ENCODE data around the gene BLTP3B.
"Not testable (repeated sequence)": the region's sequence is repeated elsewhere in the genome, so short reads cannot be mapped to it uniquely, and the experiment has no call there.

BLTP3B gene, protein sequence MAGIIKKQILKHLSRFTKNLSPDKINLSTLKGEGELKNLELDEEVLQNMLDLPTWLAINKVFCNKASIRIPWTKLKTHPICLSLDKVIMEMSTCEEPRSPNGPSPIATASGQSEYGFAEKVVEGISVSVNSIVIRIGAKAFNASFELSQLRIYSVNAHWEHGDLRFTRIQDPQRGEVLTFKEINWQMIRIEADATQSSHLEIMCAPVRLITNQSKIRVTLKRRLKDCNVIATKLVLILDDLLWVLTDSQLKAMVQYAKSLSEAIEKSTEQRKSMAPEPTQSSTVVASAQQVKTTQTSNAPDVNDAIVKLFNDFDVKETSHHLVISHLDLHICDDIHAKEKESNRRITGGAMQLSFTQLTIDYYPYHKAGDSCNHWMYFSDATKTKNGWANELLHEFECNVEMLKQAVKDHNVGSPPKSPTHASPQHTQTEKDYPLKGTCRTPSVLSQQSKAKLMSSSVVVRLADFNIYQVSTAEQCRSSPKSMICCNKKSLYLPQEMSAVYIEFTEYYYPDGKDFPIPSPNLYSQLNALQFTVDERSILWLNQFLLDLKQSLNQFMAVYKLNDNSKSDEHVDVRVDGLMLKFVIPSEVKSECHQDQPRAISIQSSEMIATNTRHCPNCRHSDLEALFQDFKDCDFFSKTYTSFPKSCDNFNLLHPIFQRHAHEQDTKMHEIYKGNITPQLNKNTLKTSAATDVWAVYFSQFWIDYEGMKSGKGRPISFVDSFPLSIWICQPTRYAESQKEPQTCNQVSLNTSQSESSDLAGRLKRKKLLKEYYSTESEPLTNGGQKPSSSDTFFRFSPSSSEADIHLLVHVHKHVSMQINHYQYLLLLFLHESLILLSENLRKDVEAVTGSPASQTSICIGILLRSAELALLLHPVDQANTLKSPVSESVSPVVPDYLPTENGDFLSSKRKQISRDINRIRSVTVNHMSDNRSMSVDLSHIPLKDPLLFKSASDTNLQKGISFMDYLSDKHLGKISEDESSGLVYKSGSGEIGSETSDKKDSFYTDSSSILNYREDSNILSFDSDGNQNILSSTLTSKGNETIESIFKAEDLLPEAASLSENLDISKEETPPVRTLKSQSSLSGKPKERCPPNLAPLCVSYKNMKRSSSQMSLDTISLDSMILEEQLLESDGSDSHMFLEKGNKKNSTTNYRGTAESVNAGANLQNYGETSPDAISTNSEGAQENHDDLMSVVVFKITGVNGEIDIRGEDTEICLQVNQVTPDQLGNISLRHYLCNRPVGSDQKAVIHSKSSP (N-terminal part only)

DNA sequence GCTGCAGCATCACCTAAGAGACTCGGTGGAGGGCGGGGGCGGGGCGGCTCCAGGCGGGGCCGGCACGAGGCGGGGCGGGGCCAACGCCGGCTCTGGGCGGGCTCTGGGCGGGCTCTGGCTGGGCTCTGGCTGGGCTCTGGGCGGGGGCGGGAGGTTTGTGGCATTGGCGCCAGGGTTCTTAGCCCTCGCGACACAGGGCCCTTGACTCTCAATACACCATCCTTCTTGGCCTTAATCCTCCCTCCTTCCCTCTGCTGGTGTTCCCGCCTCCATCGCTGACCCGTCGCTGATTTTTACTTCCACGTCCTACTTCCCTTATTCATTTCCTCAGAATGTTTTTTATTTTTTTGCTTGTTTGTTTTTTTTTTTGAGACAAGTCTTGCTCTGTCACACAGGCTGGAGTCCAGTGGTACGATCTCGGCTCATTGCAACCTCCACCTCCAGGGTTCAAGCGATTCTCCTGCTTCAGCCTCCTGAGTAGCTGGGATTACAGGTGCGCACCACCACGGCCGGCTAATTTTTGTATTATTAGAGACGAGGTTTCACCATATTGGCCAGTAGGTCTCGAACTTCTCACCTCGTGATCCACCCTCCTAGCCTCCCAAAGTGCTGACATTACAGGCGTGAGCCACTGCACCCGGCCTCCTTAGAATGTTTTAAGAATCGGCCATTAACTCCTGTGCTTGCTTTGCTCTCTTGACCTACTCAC, at the start of gene BLTP3B:
TSS of gene BLTP3B (minus strand) at position 24 of the 709 bp plus-strand sequence. CDS start 239 bp downstream, outside the sequence.
- peak; percentile 83 to 85 for DNase-seq (ENCODE audit: extremely low read depth in 1 of 2, low read depth in 1 of 2)

DNA sequence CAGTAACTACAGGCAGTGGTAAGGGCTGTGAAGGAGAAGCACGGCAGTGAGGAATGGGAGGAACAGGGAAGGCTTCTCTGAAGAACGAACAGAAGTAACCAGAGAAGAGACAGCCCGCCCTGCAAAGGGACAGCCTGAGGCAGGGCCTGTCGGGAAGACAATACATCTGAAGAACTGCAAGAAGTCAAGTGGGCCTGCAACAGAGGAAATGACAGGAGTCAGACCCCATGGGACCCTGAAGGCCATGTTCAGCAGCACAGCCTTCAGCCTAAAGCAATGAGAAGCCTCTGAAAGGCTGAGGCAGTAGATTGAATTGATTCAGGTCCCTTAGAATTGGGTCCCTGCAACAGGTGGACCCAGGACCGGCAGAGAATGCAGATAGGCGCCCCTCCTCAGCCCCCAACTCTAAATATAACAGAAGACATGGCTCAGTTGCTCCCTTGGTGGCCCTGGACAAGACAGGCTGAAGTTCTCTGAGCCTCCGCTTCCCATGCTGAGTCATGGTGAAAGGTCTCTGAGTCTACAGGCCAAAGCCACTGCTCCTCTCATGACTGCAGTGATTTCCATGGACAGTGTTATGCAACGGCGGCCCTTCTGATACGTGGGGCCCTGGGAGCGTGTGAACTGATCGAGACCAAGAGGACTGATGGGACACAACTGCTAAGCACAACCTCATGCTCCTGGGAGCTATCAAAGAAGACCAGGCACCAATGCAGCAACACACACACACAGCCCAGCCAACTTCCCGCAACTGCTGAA, 47.1 kb upstream of the BLTP3B start:
- DNase-seq (ENCODE audit: extremely low read depth in 1 of 2, low read depth in 1 of 2) = no peak

DNA sequence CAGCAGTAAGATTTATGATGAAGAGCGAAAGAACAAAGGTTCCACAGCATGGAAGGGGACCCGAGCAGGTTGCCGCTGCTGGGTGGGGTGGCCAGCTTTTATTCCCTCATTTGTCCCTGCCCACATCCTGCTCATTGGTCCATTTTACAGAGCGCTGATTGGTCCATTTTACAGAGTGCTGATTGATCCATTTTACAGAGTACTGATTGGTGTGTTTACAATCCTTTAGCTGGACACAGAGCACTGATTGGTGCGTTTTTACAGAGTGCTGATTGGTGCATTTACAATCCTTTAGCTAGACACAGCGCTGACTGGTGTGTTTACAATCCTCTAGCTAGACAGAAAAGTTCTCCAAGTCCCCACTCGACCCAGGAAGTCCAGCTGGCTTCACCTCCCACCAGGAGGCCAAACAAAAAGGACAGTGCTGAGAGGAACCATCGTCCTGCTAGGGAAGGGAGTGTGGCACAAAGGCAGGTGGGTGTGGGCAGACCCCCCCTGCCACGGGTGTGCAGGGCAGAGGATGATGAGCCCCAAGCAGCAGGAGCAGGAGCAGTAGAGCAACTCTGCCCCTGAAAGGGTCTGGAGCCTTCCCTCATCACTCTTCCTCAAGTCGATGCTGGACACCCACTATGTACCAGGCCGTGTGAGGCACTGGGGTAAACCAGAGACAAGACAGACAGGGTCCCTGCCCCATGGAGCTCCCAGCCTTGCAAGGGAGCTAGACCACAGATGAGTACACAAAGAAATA, 46.4 kb upstream of the BLTP3B start:
- DNase-seq (ENCODE audit: extremely low read depth in 1 of 2, low read depth in 1 of 2) = not testable (repeated sequence)

DNA sequence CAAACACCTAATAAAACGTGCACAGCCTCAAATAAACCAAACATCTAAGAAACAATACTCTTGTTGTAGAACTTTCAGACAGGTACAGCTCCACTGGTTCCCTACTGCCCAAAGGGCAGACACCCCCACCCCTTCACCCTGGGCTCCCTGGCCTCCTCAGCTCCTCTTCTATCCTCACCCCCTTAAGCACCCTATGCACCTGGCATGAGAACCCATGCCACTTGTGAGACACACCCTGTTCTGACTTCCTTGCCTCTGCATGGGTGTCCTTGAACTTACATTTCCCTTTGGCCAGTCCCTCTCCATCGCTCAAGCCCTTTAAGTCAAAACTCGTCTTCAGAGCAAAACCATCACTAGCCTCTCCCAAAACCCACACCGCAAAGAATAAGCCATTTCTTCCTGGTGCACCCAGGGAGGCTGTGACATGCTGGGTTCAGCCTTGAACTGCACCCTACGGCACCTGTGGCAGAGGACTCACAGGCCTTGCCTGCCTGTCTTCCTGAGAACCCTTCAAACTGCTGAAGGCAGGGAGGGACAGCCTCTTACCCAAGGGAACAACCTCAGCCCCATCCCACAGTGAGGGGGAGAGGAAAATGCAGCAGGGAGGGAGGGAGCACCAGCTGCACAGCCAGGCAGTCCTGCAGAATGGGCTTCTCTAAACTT, 45.3 kb upstream of the BLTP3B start:
- no peak for DNase-seq (ENCODE audit: extremely low read depth in 1 of 2, low read depth in 1 of 2)

DNA sequence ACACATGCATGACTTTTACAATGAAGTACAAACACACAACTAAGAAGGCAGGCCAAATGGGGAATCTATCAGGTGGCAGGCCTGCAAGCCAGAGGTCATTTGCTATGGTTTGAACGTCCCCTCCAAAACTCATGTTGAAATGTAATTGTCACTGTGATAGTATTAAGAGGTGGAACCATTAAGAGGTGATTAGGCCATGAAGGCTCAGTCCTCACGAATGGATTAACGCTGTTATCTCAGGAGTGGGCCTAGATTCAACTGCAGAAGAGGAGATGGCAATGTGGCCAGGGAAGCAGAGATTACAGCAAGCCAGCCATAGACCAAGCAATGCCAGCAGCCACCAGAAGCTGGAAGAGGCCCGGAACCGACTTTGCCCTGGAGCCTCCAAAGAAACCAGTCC, 44.4 kb upstream of the BLTP3B start:
- DNase-seq (ENCODE audit: extremely low read depth in 1 of 2, low read depth in 1 of 2) = no peak

DNA sequence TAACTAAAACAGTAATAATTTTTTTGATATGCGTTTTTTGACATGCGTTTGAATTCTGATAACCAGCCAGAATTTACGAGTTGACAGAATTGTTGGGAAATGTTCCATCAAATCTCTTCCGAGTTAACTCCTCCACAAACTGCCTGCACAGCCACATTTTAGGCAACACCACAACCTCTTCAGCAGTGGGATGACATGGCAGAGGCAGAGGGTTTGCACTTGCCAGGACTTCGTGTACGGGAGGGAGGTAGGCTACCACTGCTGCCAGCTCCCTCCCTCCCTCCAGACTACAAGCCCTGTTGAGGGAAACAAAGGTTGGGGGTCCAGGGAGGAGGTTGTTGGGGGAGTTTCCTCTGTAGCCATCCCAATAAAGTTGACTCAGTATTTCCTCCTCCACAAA, 43.4 kb upstream of the BLTP3B start:
- DNase-seq (ENCODE audit: extremely low read depth in 1 of 2, low read depth in 1 of 2) = no peak

DNA sequence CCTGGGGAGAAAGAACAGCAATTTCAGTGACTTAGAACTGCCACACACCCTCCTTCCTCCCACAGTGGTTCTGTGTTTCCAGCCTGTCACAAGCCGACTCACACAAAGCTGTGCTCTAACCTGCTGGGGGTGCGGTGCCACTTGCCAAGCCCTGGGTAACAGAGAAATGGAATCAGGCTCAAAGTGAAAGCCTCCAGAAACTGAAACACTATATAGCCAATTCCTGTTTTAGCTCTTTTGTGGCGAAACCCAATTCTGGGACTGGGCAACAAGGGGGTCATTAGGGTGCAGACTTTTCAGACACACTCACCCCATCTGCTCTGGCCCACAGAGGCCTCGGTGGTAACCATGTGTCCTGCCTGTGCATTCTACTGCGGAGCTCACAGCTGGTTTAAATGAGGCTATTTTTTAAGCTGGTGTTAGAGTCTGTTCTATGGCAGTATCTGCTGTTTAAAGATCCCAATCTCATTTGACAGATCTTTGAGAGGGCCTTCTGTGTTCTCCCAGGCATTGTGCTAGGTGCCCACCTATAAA, 42.8 kb upstream of the BLTP3B start:
- DNase-seq (ENCODE audit: extremely low read depth in 1 of 2, low read depth in 1 of 2) = no peak

DNA sequence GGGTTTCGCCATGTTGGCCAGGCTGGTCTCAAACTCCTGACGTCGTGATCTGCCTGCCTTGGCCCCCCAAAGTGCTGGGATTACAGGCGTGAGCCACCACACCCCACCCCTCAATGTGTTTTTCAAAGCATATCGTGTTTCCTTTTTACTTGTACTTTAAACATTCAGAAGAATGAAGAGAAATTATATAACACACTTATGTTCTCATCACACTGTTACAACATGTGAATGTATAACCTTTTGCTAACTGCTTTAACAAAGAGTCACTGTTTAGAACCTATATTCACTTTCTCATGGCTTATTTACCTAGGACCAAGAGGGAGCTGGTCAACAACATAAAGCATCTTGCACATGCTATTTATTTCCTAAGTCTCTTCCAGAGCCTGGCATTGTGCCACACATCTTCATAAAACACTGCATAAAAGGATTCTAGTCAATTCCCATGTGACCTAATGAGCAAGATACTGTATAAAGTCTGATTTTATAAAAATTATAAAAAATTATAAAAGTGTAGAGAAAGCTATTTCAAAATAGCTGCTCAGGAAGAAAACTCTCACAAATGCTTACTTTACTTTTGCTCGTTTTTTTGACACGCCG, 42.0 kb upstream of the BLTP3B start:
- no peak for DNase-seq (ENCODE audit: extremely low read depth in 1 of 2, low read depth in 1 of 2)

DNA sequence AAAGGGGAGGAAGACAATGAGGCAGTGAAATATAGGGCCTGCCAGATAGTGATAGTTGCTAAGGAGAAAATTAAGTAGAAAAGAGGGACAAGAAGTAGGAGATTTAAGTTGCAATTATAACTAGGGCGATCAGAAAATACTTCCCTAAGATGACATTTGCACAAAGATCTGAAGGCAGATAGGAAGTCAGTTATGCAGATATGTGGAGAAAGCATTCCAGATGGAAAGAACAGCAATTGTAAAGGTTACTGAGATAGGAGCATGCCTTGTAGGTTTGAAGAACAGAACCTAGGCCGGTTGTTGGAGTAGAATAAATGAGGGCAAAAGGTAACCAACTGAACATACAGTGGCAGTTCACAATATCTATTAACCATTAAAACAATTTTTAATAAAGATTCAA, 36.6 kb upstream of the BLTP3B start:
- DNase-seq (ENCODE audit: extremely low read depth in 1 of 2, low read depth in 1 of 2) = no peak

DNA sequence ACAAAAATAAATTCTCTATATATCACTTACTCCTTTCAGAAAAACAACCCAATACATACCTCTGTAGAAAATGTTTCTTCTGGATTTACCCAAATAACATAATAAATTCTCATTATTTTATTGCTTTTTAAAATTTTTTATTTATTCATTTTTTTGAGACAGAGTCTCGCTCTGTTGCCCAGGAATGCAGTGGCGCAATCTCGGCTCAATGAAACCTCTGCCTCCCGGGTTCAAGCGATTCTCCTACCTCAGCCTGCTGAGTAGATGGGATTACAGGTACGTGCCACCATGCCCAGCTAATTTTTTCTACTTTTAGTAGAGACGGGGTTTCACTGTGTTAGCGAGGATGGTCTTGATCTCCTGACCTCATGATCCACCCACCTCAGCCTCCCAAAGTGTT, 33.8 kb upstream of the BLTP3B start:
- not testable (repeated sequence) for DNase-seq (ENCODE audit: extremely low read depth in 1 of 2, low read depth in 1 of 2)

DNA sequence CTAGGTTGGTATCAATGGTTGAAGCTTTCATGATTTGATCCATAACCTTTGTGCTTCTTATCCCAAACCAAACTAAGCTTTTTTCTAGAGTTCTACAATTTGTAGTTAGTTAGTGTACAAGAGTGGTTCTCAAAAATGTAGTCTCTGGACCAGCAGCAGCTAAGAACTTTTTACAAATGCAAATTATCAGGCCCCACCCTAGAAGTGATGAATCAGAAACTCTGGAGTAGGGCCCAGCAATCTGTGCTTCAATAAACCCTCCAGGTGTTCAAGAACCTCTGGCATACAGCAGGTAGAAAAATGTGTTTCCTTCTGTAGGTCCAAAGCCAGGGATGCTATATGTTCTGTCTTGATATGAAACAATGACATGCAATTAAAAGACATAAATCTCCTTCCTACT, 31.8 kb upstream of the BLTP3B start:
- DNase-seq (ENCODE audit: extremely low read depth in 1 of 2, low read depth in 1 of 2) = no peak

DNA sequence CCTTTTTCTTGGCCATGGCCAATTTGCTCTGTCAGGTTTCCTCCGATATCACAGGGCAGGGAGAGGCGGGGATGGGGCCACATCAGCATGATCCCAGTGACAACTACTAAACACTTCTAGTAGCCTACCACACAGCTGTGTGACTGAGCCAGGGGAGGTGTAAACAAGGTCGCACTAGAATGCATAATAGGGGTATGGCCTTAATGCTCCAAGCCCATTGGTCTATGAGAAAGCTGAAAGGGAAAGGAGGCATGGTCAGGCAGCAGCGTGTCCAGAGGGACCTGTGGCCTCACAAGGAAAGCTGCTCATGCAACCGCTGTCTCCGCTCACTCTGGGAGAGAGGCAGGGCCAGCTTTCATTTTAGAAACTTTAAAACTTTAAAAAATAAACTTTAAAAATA, 30.4 kb upstream of the BLTP3B start:
- DNase-seq (ENCODE audit: extremely low read depth in 1 of 2, low read depth in 1 of 2) = no peak

DNA sequence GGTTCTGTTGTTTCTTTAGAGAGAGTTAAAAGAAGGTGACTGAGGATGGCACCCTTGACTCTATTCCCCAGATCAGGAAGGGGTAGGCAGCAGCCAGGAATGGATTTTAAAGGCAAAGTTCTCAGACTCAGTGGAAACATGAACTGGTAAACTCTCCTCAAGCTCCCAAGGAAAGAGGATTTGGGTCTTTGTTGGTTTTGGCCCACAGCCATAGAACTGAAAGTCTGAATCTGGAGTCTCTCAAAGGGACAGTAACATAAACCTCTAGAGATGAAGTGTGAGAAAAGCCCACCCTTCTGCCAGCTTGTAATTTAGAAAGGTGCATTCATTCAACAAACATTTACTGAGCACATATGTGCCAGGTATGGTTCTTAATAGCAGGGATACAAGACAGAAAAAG, 28.6 kb upstream of the BLTP3B start:
- DNase-seq (ENCODE audit: extremely low read depth in 1 of 2, low read depth in 1 of 2) = no peak

DNA sequence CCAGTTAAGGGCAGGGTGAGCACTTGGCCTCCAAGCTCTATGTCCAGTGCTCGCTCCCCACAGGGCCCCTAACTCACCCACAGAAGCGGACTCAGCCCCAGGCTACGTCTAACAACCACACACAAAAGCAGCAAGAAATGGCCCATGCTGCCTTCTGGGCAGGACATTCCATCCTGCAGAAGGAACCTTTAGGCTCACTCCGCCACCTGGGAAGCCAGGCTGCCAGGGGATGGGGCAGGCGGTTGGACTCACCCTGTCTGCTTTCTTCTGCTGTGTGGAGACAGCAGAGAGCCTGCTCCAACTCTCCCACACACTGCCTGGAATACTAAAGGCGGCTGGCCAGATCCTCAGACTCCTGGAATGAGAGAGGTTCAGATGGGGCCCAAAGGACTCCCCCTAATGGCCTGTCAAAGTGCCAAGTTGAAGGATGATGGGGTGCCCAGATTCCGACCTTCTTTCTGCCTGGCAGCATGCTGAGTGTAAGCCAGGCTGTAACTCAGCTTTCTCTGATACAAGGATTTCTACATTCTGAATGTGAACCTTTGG, 27.7 kb upstream of the BLTP3B start:
- no peak for DNase-seq (ENCODE audit: extremely low read depth in 1 of 2, low read depth in 1 of 2)

DNA sequence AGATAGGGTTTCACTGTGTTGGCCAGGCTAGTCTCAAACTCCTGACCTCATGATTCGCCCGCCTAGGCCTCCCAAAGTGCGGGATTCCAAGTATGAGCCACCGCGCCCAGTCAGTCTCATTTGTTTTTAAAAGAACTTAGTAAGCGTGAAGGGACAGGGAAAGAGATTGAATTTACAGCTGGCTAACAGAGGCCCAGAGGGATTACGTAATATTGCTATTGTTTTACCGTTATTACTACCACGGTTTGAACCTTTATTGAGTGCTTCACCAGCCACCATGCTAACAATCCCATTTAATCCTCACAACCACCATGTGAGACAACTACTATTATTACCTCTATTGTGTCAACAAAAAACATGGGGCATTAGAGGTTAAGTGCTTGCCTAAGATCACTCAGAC, 26.7 kb upstream of the BLTP3B start:
- DNase-seq (ENCODE audit: extremely low read depth in 1 of 2, low read depth in 1 of 2) = no peak

DNA sequence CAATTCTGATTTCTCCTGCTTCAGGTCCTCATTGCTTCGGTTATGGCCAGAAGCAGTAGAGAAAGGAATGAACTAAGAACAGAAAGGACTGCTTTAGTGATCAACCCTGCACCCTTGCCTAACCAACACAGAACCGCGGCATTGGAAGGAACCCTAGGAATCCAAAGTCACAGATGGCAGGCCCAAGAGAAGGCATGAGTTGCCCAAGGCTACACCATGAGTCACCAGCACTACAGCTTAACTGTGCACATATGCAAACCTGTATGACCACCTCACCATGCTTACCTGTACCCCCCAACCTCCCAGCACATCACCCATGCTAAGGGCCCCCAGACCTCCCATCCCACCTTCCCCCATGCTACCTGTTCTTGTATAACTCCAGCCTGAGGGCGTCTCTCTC, 25.9 kb upstream of the BLTP3B start:
- DNase-seq (ENCODE audit: extremely low read depth in 1 of 2, low read depth in 1 of 2) = no peak

DNA sequence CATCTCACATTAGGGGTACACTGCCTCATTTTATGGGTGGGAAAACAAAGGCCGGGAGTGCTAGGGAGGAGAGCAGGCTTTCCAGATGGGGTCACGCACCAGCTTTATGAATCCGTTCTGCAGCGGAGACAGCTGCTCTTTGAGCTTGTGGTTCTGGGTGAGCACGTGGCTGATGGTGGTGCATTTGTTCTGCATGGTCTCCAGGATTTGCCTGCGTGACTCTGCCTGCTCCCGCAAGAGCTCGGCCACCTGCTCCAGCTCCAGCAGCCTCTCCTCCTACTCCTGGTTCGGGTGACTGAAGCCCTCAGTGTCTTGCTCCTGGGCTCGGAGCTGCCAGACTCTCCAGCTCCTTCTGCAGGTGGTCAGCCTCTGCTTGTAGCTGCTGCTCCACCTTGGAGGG, 23.6 kb upstream of the BLTP3B start:
- no peak for DNase-seq (ENCODE audit: extremely low read depth in 1 of 2, low read depth in 1 of 2)

DNA sequence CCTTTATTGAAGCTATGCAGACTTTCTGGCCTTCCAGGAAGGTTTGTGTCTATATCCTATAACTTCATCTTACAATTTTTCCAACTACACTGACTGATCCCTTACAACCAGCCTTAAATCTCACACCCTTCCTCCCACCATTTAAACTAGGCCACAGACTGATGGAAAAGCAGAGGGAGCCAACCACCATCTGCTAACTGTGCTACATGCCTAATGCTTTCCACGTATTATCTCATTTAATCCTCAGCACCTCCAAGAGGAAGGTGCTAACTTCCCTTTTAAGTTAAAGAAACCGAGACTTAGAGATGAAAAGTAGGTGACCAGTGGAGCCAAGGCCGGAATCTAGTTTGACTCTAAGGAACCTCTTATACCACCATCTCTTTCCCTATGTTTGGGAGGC, 22.7 kb upstream of the BLTP3B start:
- DNase-seq (ENCODE audit: extremely low read depth in 1 of 2, low read depth in 1 of 2) = no peak

Data from stimulated activated CD8-positive, alpha-beta memory T cell treated with anti-CD3 and anti-CD28 coated beads, Interleukin-7, amount 100 ng/mL, for 48 hours (primary cell).